Measurements from ENCODE around the gene PRXL2B. TPM values are rescaled to one million over a fixed set of nuclear protein-coding genes. Genes with fewer than 3 reads are reported as not detected.

PRXL2B gene
- total and polyA plus RNA-seq, 10 of the 15 experiments (the other 5 are each of a cell fraction or from before 2014, with no cell fraction given): 0.44 to 5.6 (median 4.0) TPM

DNA sequence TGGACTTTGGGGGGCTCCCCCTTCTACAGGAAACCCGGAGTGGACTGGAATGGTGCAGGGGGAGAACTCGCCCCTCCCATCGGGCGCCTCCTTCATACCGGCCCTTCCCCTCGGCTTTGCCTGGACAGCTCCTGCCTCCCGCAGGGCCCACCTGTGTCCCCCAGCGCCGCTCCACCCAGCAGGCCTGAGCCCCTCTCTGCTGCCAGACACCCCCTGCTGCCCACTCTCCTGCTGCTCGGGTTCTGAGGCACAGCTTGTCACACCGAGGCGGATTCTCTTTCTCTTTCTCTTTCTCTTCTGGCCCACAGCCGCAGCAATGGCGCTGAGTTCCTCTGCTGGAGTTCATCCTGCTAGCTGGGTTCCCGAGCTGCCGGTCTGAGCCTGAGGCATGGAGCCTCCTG lies 30.3 kb upstream of the PRXL2B start, which contains the start of gene TNFRSF14 (continued):
- TF ChIP-seq, protein P1, sequence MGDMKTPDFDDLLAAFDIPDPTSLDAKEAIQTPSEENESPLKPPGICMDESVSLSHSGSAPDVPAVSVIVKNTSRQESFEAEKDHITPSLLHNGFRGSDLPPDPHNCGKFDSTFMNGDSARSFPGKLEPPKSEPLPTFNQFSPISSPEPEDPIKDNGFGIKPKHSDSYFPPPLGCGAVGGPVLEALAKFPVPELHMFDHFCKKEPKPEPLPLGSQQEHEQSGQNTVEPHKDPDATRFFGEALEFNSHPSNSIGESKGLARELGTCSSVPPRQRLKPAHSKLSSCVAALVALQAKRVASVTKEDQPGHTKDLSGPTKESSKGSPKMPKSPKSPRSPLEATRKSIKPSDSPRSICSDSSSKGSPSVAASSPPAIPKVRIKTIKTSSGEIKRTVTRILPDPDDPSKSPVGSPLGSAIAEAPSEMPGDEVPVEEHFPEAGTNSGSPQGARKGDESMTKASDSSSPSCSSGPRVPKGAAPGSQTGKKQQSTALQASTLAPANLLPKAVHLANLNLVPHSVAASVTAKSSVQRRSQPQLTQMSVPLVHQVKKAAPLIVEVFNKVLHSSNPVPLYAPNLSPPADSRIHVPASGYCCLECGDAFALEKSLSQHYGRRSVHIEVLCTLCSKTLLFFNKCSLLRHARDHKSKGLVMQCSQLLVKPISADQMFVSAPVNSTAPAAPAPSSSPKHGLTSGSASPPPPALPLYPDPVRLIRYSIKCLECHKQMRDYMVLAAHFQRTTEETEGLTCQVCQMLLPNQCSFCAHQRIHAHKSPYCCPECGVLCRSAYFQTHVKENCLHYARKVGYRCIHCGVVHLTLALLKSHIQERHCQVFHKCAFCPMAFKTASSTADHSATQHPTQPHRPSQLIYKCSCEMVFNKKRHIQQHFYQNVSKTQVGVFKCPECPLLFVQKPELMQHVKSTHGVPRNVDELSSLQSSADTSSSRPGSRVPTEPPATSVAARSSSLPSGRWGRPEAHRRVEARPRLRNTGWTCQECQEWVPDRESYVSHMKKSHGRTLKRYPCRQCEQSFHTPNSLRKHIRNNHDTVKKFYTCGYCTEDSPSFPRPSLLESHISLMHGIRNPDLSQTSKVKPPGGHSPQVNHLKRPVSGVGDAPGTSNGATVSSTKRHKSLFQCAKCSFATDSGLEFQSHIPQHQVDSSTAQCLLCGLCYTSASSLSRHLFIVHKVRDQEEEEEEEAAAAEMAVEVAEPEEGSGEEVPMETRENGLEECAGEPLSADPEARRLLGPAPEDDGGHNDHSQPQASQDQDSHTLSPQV (IDR thresholded peaks at IDR 0.05): no peak
- TF ChIP-seq FOS (IDR thresholded peaks at IDR 0.05; ENCODE audit: borderline replicate concordance, extremely low read depth, insufficient read length) (no peak), RAD51 (IDR thresholded peaks at IDR 0.05) (no peak), POU2F2 (IDR thresholded peaks at IDR 0.05; ENCODE audit: borderline replicate concordance, low read depth, low read length) (no peak), NFYA (IDR thresholded peaks at IDR 0.05; ENCODE audit: borderline replicate concordance, low read depth, low read length) (no peak), POLR2AphosphoS2 (IDR thresholded peaks at IDR 0.05; ENCODE audit: low read depth, low read length) (peak; percentile 78), JUNB (IDR thresholded peaks at IDR 0.05) (no peak), TCF7 (IDR thresholded peaks at IDR 0.05; ENCODE audit: borderline replicate concordance) (no peak), SIN3A (IDR thresholded peaks at IDR 0.05; ENCODE audit: low read depth, low read length) (0 out of 2 replicates have a peak, but pooled peaks have one; percentile 59), ZNF217 (IDR thresholded peaks at IDR 0.05) (no peak), ESRRA (IDR thresholded peaks at IDR 0.05; ENCODE audit: low read length) (no peak), SP1 (IDR thresholded peaks at IDR 0.05; ENCODE audit: low read depth, low read length) (no peak), CBX5 (IDR thresholded peaks at IDR 0.05; ENCODE audit: low read depth) (no peak)
- TF ChIP-seq, protein P2, sequence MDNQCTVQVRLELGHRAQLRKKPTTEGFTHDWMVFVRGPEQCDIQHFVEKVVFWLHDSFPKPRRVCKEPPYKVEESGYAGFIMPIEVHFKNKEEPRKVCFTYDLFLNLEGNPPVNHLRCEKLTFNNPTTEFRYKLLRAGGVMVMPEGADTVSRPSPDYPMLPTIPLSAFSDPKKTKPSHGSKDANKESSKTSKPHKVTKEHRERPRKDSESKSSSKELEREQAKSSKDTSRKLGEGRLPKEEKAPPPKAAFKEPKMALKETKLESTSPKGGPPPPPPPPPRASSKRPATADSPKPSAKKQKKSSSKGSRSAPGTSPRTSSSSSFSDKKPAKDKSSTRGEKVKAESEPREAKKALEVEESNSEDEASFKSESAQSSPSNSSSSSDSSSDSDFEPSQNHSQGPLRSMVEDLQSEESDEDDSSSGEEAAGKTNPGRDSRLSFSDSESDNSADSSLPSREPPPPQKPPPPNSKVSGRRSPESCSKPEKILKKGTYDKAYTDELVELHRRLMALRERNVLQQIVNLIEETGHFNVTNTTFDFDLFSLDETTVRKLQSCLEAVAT (IDR thresholded peaks at IDR 0.05): no peak
- TF ChIP-seq, protein P3, sequence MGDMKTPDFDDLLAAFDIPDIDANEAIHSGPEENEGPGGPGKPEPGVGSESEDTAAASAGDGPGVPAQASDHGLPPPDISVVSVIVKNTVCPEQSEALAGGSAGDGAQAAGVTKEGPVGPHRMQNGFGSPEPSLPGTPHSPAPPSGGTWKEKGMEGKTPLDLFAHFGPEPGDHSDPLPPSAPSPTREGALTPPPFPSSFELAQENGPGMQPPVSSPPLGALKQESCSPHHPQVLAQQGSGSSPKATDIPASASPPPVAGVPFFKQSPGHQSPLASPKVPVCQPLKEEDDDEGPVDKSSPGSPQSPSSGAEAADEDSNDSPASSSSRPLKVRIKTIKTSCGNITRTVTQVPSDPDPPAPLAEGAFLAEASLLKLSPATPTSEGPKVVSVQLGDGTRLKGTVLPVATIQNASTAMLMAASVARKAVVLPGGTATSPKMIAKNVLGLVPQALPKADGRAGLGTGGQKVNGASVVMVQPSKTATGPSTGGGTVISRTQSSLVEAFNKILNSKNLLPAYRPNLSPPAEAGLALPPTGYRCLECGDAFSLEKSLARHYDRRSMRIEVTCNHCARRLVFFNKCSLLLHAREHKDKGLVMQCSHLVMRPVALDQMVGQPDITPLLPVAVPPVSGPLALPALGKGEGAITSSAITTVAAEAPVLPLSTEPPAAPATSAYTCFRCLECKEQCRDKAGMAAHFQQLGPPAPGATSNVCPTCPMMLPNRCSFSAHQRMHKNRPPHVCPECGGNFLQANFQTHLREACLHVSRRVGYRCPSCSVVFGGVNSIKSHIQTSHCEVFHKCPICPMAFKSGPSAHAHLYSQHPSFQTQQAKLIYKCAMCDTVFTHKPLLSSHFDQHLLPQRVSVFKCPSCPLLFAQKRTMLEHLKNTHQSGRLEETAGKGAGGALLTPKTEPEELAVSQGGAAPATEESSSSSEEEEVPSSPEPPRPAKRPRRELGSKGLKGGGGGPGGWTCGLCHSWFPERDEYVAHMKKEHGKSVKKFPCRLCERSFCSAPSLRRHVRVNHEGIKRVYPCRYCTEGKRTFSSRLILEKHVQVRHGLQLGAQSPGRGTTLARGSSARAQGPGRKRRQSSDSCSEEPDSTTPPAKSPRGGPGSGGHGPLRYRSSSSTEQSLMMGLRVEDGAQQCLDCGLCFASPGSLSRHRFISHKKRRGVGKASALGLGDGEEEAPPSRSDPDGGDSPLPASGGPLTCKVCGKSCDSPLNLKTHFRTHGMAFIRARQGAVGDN (IDR thresholded peaks at IDR 0.05): no peak
- TF ChIP-seq, protein P4, sequence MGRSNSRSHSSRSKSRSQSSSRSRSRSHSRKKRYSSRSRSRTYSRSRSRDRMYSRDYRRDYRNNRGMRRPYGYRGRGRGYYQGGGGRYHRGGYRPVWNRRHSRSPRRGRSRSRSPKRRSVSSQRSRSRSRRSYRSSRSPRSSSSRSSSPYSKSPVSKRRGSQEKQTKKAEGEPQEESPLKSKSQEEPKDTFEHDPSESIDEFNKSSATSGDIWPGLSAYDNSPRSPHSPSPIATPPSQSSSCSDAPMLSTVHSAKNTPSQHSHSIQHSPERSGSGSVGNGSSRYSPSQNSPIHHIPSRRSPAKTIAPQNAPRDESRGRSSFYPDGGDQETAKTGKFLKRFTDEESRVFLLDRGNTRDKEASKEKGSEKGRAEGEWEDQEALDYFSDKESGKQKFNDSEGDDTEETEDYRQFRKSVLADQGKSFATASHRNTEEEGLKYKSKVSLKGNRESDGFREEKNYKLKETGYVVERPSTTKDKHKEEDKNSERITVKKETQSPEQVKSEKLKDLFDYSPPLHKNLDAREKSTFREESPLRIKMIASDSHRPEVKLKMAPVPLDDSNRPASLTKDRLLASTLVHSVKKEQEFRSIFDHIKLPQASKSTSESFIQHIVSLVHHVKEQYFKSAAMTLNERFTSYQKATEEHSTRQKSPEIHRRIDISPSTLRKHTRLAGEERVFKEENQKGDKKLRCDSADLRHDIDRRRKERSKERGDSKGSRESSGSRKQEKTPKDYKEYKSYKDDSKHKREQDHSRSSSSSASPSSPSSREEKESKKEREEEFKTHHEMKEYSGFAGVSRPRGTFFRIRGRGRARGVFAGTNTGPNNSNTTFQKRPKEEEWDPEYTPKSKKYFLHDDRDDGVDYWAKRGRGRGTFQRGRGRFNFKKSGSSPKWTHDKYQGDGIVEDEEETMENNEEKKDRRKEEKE (IDR thresholded peaks at IDR 0.05): no peak
- TF ChIP-seq, protein P5, sequence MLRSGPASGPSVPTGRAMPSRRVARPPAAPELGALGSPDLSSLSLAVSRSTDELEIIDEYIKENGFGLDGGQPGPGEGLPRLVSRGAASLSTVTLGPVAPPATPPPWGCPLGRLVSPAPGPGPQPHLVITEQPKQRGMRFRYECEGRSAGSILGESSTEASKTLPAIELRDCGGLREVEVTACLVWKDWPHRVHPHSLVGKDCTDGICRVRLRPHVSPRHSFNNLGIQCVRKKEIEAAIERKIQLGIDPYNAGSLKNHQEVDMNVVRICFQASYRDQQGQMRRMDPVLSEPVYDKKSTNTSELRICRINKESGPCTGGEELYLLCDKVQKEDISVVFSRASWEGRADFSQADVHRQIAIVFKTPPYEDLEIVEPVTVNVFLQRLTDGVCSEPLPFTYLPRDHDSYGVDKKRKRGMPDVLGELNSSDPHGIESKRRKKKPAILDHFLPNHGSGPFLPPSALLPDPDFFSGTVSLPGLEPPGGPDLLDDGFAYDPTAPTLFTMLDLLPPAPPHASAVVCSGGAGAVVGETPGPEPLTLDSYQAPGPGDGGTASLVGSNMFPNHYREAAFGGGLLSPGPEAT (IDR thresholded peaks at IDR 0.05; ENCODE audit: low read depth): no peak; the same call in 1 of the 2 replicates

Data from GM12878 (cell line).